Measurements from ENCODE around the gene DUSP10.

Gene DUSP10

GRCh38 chr1:221739018-221739676, 2.7 kb downstream of the DUSP10 start:
- in situ Hi-C loops (cut with HindIII; ENCODE audit: low pct_ligation_motif_present, low sequenced_read_pairs): no loop called here
- TF ChIP-seq, protein P1, sequence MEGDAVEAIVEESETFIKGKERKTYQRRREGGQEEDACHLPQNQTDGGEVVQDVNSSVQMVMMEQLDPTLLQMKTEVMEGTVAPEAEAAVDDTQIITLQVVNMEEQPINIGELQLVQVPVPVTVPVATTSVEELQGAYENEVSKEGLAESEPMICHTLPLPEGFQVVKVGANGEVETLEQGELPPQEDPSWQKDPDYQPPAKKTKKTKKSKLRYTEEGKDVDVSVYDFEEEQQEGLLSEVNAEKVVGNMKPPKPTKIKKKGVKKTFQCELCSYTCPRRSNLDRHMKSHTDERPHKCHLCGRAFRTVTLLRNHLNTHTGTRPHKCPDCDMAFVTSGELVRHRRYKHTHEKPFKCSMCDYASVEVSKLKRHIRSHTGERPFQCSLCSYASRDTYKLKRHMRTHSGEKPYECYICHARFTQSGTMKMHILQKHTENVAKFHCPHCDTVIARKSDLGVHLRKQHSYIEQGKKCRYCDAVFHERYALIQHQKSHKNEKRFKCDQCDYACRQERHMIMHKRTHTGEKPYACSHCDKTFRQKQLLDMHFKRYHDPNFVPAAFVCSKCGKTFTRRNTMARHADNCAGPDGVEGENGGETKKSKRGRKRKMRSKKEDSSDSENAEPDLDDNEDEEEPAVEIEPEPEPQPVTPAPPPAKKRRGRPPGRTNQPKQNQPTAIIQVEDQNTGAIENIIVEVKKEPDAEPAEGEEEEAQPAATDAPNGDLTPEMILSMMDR (IDR thresholded peaks at IDR 0.05; ENCODE audit: low read depth, low read length, missing control alignments): no peak
- peaks cover 3% of the 10 kb centered on the region for H3K36me3 ChIP-seq (replicated peaks)
- no peaks in the 10 kb centered on the region for H3K27me3 ChIP-seq (replicated peaks)
- DNase-seq: no peak
- H3K27ac ChIP-seq: no peak overlapping the region
- no peak overlapping the region for H3K4me3 ChIP-seq (ENCODE audit: low read depth, low read length)

GRCh38 chr1:221736714-221737113, 5.2 kb downstream of the DUSP10 start:
- TF ChIP-seq, protein P1 (IDR thresholded peaks at IDR 0.05; ENCODE audit: low read depth, low read length, missing control alignments): no peak
- Histone ChIP-seq H3K27ac (no peak overlapping the region), H3K4me3 (ENCODE audit: low read depth, low read length) (no peak overlapping the region), H3K36me3 (replicated peaks) (peaks cover 3% of the 10 kb centered on the region), H3K27me3 (replicated peaks) (no peaks in the 10 kb centered on the region)
- in situ Hi-C loops (cut with HindIII; ENCODE audit: low pct_ligation_motif_present, low sequenced_read_pairs): no loop called here
- DNase-seq: no peak

DNA sequence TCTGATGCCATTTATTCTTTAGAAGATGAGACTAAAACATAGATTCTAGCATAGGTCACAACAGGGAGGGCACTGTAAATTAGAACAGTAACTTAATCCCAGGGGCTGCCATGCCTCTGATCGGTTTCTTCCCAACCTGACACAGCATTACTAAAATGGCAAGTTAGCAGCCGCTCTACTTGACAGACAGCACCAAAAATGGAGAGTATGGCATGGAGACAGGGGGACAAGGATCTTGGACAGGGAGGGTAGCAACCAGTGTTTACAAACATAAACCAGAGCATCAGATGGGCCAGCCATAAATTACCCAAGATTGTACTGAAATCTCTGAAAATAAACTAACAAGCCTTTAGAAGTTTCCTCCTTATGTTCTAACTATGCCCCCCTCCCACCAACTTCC, 5.9 kb downstream of the DUSP10 start:
- H3K27me3 ChIP-seq (replicated peaks): no peaks in the 10 kb centered on the region
- in situ Hi-C loops (cut with HindIII; ENCODE audit: low pct_ligation_motif_present, low sequenced_read_pairs): no loop called here
- DNase-seq: no peak
- peaks cover 3% of the 10 kb centered on the region for H3K36me3 ChIP-seq (replicated peaks)
- no peak overlapping the region for H3K27ac ChIP-seq
- H3K4me3 ChIP-seq (ENCODE audit: low read depth, low read length): no peak overlapping the region
- TF ChIP-seq, protein P1 (IDR thresholded peaks at IDR 0.05; ENCODE audit: low read depth, low read length, missing control alignments): no peak

- no peak overlapping the region for H3K4me3 ChIP-seq (ENCODE audit: low read depth, low read length)
These were observed 7.7 kb downstream of the DUSP10 start for GRCh38 chr1:221734187-221734586.

GRCh38 chr1:221732052-221732451, 9.8 kb downstream of the DUSP10 start:
- Histone ChIP-seq H3K4me3 (ENCODE audit: low read depth, low read length) (no peak overlapping the region), H3K27me3 (replicated peaks) (no peaks in the 10 kb centered on the region), H3K27ac (no peak overlapping the region), H3K36me3 (replicated peaks) (peaks cover 3% of the 10 kb centered on the region)
- no peak for DNase-seq
- in situ Hi-C loops (cut with HindIII; ENCODE audit: low pct_ligation_motif_present, low sequenced_read_pairs): no loop called here
- TF ChIP-seq, protein P1 (IDR thresholded peaks at IDR 0.05; ENCODE audit: low read depth, low read length, missing control alignments): no peak

More at GRCh38 chr1:221734187-221734586, 7.7 kb downstream of the DUSP10 start:
- TF ChIP-seq, protein P1 (IDR thresholded peaks at IDR 0.05; ENCODE audit: low read depth, low read length, missing control alignments): no peak
- DNase-seq: no peak
- Histone ChIP-seq H3K36me3 (replicated peaks) (peaks cover 3% of the 10 kb centered on the region), H3K27ac (no peak overlapping the region), H3K27me3 (replicated peaks) (no peaks in the 10 kb centered on the region)
- in situ Hi-C loops (cut with HindIII; ENCODE audit: low pct_ligation_motif_present, low sequenced_read_pairs): no loop called here
